Progenitor cell of endocrine pancreas (in vitro differentiated cells): ENCODE data around the gene SSC4D. TPM values are rescaled to one million over a fixed set of nuclear protein-coding genes. Genes with fewer than 3 reads are reported as not detected.
"Not testable (repeated sequence)": the region's sequence is repeated elsewhere in the genome, so short reads cannot be mapped to it uniquely, and the experiment has no call there.

Experiments
- DNase-seq: peaks from one replicate; pipeline ENCODE4 v3.0.0; 2021; ENCODE audit warnings: low spot score; ENCODE audit not compliant: unreplicated experiment
- H3K27ac Mint-ChIP-seq: 2 replicates; pipeline ENCODE4 v1.8.0; 2021; ENCODE audit warnings: mild to moderate bottlenecking, moderate library complexity, mixed read lengths
- H3K27me3 Mint-ChIP-seq: 2 replicates; pipeline ENCODE4 v1.8.0; 2021; ENCODE audit warnings: mixed read lengths
- H3K36me3 Mint-ChIP-seq: 2 replicates; pipeline ENCODE4 v1.8.0; 2022; ENCODE audit warnings: mixed read lengths; ENCODE audit not compliant: insufficient read depth
- H3K4me1 Mint-ChIP-seq: 2 replicates; pipeline ENCODE4 v1.8.0; 2021; ENCODE audit warnings: low read depth, mixed read lengths
- H3K4me3 Mint-ChIP-seq: 2 replicates; pipeline ENCODE4 v1.8.0; 2021; ENCODE audit warnings: low read depth, mild to moderate bottlenecking, moderate library complexity, mixed read lengths
- H3K9me3 Mint-ChIP-seq: 2 replicates; pipeline ENCODE4 v1.8.0; 2021; ENCODE audit warnings: low read depth, mixed read lengths
- total RNA-seq: library from RNA; stranded (reverse); gene quantifications from 2 replicates; pipeline ENCODE4 v1.2.1, GENCODE V29; 2021
- TF ChIP-seq, protein P1 (sequence below): fragments of 200-600 bp; sonication (generic); IDR thresholded peaks from one replicate; pipeline ENCODE4 v1.5.0; 2021; ENCODE audit warnings: antibody characterized with exemption, mild to moderate bottlenecking; ENCODE audit not compliant: unreplicated experiment

Gene SSC4D
- total RNA-seq, 1 donor from 2014 or later, result 7.4 TPM

DNA sequence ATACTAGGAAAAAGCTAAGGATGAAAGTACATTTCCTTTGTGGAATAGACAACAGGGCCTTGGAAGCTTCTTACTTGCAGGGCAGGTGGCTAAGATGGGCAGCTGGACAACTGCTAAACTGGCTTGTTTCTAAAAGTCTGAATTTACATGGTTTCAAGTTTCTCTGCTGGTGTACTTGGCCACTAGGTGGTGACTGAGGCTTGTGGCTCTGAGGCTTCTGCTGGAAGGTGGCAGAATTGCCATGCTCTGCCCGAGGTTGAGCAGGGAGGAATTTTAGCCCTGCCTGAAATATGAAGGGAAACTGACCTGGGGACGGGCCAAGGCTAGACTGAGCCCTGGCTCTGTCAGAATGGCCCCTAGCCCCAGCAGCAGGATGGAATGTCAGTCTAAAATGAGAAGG is 28.4 kb upstream of the SSC4D start:
- not testable (repeated sequence) for H3K36me3 Mint-ChIP-seq, H3K27me3 Mint-ChIP-seq, H3K9me3 Mint-ChIP-seq, H3K4me1 Mint-ChIP-seq, H3K27ac Mint-ChIP-seq, H3K4me3 Mint-ChIP-seq
- peak; percentile 58 for DNase-seq
- TF ChIP-seq, protein P1, sequence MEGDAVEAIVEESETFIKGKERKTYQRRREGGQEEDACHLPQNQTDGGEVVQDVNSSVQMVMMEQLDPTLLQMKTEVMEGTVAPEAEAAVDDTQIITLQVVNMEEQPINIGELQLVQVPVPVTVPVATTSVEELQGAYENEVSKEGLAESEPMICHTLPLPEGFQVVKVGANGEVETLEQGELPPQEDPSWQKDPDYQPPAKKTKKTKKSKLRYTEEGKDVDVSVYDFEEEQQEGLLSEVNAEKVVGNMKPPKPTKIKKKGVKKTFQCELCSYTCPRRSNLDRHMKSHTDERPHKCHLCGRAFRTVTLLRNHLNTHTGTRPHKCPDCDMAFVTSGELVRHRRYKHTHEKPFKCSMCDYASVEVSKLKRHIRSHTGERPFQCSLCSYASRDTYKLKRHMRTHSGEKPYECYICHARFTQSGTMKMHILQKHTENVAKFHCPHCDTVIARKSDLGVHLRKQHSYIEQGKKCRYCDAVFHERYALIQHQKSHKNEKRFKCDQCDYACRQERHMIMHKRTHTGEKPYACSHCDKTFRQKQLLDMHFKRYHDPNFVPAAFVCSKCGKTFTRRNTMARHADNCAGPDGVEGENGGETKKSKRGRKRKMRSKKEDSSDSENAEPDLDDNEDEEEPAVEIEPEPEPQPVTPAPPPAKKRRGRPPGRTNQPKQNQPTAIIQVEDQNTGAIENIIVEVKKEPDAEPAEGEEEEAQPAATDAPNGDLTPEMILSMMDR, result peak; percentile 71

DNA sequence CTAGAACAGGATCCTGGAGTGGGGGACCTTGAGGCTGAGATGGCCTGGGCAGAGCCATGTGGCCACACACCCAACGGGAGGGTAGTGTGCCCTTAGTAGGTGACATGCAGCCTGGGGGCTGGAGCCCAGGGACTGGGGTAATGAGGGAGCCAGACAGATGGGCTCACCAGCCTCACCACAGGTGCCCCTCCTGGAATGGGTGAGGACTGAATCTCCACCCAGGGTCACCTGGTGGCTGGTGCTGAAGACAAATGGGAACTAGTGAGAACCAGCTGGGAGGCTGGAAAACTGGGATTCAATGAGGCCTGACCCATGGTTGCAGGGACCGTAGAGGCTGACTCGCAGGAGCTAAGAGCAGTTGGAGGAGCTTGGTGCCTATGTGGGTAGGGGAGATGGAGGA is 21.3 kb upstream of the SSC4D start:
- TF ChIP-seq, protein P1, result no peak
- Mint-ChIP-seq H3K36me3 (no peaks in the 10 kb centered on the region), H3K27me3 (no peaks in the 10 kb centered on the region), H3K4me3 (no peak overlapping the region), H3K9me3 (no peaks in the 10 kb centered on the region), H3K27ac (no peak overlapping the region), H3K4me1 (no peaks in the 10 kb centered on the region)
- DNase-seq, result no peak

DNA sequence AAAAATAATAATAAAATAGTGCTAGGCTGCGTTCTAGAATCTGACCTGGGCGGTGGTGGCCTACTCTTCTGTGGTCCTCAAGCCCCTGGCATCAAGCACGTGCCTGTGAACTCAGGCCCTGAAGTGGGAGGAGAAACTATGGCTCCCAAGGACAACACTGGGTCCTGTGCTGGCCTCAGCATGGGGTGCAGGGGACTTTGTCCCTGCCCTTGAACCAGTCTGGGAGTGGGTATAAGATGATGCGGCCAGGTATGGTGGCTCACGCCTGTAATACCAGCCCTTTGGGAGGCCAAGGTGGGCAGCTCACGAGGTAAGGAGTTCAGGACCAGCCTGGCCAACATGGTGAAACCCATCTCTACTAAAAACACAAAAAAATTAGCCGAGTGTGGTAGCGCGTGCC is 20.7 kb upstream of the SSC4D start:
- Mint-ChIP-seq H3K36me3 (no peaks in the 10 kb centered on the region), H3K9me3 (no peaks in the 10 kb centered on the region), H3K27ac (no peak overlapping the region), H3K4me3 (no peak overlapping the region), H3K27me3 (no peaks in the 10 kb centered on the region), H3K4me1 (no peaks in the 10 kb centered on the region)
- TF ChIP-seq, protein P1, result no peak
- no peak for DNase-seq

DNA sequence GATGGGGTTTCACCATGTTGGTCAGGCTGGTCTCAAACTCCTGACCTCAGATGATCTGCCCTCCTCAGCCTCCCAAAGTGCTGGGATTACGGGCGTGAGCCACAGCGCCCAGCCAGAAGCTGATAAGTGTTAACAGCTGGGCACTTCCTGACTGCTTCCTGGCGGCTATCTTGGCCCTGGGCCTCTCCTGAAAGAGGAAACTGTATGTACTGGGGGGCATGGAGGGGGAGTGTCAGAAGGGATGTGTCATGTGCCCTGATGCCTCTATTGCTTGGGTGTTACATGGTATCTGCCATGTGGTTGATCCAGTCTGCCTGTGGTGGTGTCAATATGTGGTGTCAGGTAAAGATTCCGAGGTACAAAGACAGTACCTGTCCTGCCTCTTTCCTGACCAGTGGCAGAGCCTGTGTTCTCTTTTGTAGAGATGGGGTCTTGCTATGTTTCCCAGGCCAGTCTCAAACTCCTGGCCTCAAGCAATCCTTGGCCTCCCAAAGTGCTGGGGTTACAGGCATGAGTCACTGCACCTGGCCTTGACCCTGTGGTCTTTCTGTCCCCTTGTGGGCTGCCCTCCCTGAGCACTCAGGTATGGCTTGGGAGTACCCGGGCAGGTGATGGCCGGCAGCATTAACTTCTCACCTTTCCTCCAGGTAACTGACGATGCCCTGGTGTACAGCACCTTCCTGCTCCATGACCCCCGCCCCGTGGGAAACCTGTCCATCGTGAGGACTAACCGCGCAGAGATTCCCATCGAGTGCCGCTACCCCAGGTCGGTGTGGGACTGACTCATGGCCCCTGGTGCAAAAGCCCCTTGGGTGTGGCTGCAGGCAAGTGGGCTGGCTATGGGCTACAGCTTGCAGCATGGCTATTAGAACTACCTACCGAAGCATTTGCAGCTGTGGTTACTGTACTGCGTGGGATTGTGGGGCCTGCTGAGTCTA is 19.6 kb upstream of the SSC4D start:
- TF ChIP-seq, protein P1, result no peak
- H3K4me1 Mint-ChIP-seq, result no peaks in the 10 kb centered on the region
- no peaks in the 10 kb centered on the region for H3K27me3 Mint-ChIP-seq
- DNase-seq, result no peak
- H3K9me3 Mint-ChIP-seq, result no peaks in the 10 kb centered on the region
- no peak overlapping the region for H3K27ac Mint-ChIP-seq
- no peak overlapping the region for H3K4me3 Mint-ChIP-seq
- no peaks in the 10 kb centered on the region for H3K36me3 Mint-ChIP-seq

DNA sequence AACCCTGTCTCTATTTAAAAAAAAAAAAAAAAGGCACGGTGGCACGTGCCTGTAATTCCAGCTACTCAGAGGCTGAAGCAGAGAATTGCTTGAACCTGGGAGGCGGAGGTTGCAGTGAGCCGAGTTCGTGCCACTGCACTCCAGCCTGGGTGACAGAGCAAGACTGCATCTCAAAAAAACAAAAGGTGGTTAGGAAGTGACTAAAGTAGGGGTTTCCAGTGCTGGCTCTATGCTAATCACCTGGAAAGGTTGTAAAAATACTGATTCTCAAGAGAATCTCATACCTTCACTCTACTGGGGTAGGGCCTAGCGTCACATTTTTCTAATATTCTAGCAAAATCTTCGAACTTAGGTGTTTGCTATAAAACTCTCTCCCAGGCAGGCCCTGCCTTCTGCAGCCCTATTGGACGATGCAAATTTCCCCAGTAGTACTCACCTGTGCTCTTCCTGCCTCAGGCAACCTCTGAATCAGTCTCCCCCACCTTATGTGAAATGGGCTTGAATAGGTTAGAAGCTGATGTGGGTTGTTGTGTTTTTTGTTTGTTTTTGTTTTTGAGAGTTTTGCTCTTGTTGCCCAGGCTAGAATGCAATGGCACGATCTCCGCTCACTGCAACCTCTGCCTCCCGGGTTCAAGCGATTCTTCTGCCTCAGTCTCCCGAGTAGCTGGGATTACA is 18.8 kb upstream of the SSC4D start:
- no peak overlapping the region for H3K4me3 Mint-ChIP-seq
- TF ChIP-seq, protein P1, result no peak
- peaks cover 3% of the 10 kb centered on the region for H3K27me3 Mint-ChIP-seq
- H3K9me3 Mint-ChIP-seq, result no peaks in the 10 kb centered on the region
- no peak overlapping the region for H3K27ac Mint-ChIP-seq
- no peaks in the 10 kb centered on the region for H3K36me3 Mint-ChIP-seq
- DNase-seq, result no peak
- H3K4me1 Mint-ChIP-seq, result peaks cover 6% of the 10 kb centered on the region
